Activated naive CD8-positive, alpha-beta T cell (primary cell): ENCODE results near the gene ACOT8.

ENCODE experiments used
- H3K27ac Mint-ChIP-seq: one replicate; pipeline ENCODE4 v1.8.0; 2021; ENCODE audit warnings: mixed read lengths
- H3K27me3 Mint-ChIP-seq: one replicate; pipeline ENCODE4 v1.8.0; 2021; ENCODE audit warnings: mixed read lengths
- H3K36me3 Mint-ChIP-seq: one replicate; pipeline ENCODE4 v1.8.0; 2021; ENCODE audit warnings: mixed read lengths
- H3K4me1 Mint-ChIP-seq: one replicate; pipeline ENCODE4 v1.8.0; 2021; ENCODE audit warnings: low read depth, mixed read lengths
- H3K4me3 Mint-ChIP-seq: one replicate; pipeline ENCODE4 v1.8.0; 2021; ENCODE audit warnings: mild to moderate bottlenecking, mixed read lengths
- H3K9me3 Mint-ChIP-seq: one replicate; pipeline ENCODE4 v1.8.0; 2021; ENCODE audit warnings: low read depth, mixed read lengths

ACOT8 gene

DNA sequence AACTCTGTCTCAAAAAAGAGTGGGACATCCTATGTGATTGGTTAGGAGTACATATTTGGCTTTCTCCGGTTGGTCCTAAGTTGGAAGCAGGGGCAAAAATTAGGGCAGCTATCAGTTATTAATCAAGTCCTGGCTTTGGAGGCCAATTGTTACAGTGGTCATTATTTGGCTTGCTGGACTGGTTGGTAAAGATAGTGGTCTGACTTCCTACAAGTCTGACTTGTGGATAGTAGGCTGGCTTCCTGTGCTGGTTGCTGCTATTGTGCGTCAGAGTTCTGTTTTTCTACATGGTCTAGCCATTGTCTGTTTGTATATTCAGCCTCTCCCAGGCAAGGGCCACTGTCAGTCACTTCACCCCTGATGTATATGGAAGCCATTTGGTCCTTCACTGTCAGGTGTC lies 7.0 kb downstream of the ACOT8 start:
- Mint-ChIP-seq H3K27me3 (no peaks in the 10 kb centered on the region), H3K4me1 (peaks cover 18% of the 10 kb centered on the region), H3K36me3 (peaks cover 7% of the 10 kb centered on the region), H3K27ac (peak overlapping the region; percentile 10), H3K4me3 (no peak overlapping the region), H3K9me3 (no peaks in the 10 kb centered on the region)

DNA sequence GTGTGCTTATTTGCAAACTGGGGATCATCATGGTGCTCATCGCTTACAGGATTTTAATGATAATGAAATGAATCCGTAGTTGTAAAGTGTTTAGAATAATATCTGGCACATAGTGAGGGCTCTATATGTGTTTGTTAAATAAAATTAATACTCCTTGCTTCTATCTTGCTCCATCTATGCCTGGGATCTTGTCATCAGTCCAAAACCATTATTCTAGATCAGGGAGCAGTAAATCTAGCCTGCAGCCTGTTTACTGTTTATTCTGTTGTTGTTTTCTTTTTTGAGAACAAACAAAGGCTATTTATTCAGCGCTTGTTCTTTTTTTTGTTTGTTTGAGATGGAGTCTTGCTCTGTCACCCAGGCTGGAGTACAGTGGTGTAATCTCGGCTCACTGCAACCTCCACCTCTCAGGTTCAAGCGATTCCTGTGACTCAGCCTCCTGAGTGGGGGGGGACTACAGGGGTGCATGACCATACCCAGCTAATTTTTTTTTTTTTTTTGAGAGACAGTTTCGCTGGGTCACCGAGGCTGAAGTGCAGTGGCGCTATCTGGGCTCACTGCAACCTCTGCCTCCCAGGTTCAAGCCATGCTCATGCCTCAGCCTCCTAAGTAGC lies 8.1 kb downstream of the ACOT8 start:
- H3K4me3 Mint-ChIP-seq = no peak overlapping the region
- H3K4me1 Mint-ChIP-seq = peaks cover 10% of the 10 kb centered on the region
- H3K9me3 Mint-ChIP-seq = no peaks in the 10 kb centered on the region
- no peaks in the 10 kb centered on the region for H3K27me3 Mint-ChIP-seq
- peaks cover 7% of the 10 kb centered on the region for H3K36me3 Mint-ChIP-seq
- no peak overlapping the region for H3K27ac Mint-ChIP-seq

DNA sequence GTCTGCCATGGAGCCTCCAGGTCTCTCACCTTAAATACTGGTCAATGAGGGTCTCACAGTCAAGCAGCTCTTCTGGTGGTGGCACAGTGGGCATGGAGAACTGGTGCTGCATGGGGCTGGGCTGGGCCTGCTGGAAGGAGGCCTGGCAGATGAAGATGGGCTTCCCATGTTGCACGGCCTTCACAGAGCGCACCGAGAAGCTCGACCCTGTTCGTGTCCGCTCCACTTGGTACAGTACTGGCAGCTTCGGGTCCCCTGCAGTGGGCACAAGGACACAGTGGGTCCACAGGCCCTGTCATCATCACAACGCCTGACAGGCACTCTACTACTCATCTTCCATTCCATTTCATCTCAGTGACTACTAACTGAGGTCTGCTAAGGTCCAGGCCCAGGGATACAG lies 8.8 kb downstream of the ACOT8 start:
- Mint-ChIP-seq H3K9me3 (no peaks in the 10 kb centered on the region), H3K27me3 (no peaks in the 10 kb centered on the region), H3K27ac (no peak overlapping the region), H3K36me3 (peaks cover 7% of the 10 kb centered on the region), H3K4me1 (peaks cover 3% of the 10 kb centered on the region), H3K4me3 (no peak overlapping the region)

DNA sequence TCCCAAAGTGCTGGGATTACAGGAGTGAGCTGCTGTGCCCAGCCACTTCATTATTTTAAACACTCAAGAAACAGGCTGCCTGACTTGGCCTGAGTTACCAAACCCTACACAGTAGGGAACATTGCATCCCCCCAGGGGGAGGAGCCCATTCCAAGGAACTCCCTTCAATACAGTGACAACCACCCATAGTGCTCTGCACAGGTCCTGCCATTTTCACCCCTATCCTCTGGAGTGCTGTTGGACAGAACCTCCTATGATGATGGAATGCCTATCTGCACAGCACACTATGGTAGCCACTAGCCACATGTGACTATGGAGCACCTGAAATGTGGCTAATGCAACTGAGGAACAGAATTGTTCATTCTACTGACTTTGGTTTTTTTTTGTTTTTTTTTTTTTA lies 11.7 kb downstream of the ACOT8 start:
- Mint-ChIP-seq H3K4me3 (no peak overlapping the region), H3K27ac (no peak overlapping the region), H3K9me3 (no peaks in the 10 kb centered on the region), H3K27me3 (no peaks in the 10 kb centered on the region), H3K36me3 (peaks cover 2% of the 10 kb centered on the region), H3K4me1 (peaks cover 2% of the 10 kb centered on the region)

DNA sequence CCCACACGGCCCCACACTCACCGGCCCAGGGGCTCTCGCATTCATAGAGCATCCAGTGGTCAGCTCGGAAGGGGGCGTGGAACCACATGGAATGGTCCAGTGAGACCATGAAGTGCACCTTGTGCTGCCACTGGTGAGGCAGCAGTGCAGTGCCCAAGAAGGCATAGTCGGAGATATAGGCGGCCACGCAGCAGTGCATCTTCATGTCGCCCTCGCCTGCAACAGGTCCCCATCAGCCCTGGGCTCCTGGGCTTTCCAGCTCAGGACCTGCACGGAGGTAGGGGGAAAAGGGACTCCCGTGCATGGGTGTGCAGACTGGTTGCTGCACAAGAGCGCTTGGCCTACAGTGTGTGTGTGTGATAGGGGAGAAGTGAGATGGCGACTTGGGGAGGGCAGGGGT lies 13.7 kb downstream of the ACOT8 start:
- H3K36me3 Mint-ChIP-seq = no peaks in the 10 kb centered on the region
- H3K27me3 Mint-ChIP-seq = no peaks in the 10 kb centered on the region
- no peak overlapping the region for H3K27ac Mint-ChIP-seq

DNA sequence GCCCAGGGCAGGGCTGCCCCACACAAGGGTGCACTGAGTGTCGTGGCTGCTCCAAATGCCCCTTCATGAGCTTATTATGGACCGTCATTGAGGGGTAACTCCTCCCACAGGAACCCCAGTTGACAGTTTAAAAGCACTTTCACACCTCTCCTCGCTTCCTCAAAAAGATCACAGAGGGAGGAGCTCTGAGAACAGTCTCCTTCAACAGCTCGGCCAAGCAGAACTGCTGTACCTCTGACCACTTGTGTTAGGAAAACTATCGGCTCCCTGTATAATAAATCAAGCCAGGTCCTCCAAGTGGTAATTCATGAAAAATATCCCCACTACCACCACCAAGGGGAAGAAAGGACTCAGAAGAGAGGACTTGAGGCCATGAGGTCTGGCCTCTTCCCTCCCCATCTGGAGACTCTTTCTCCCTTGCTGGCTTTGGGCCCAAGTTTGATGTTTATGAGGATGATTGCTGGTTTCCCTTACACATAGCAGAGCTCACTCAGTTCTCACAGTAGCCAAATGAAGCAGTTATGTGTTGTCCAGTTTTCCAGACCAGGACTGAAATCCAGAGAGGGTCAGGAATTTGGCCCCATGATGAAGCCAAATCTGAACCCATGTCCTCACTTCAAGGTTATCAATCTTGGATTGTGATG lies 14.9 kb downstream of the ACOT8 start:
- Mint-ChIP-seq H3K9me3 (no peaks in the 10 kb centered on the region), H3K4me3 (no peak overlapping the region), H3K4me1 (no peaks in the 10 kb centered on the region), H3K36me3 (no peaks in the 10 kb centered on the region), H3K27me3 (no peaks in the 10 kb centered on the region), H3K27ac (no peak overlapping the region)

More for the DNA sequence above, 13.7 kb downstream of the ACOT8 start:
- Mint-ChIP-seq H3K9me3 (no peaks in the 10 kb centered on the region), H3K4me3 (no peak overlapping the region), H3K4me1 (no peaks in the 10 kb centered on the region)

DNA sequence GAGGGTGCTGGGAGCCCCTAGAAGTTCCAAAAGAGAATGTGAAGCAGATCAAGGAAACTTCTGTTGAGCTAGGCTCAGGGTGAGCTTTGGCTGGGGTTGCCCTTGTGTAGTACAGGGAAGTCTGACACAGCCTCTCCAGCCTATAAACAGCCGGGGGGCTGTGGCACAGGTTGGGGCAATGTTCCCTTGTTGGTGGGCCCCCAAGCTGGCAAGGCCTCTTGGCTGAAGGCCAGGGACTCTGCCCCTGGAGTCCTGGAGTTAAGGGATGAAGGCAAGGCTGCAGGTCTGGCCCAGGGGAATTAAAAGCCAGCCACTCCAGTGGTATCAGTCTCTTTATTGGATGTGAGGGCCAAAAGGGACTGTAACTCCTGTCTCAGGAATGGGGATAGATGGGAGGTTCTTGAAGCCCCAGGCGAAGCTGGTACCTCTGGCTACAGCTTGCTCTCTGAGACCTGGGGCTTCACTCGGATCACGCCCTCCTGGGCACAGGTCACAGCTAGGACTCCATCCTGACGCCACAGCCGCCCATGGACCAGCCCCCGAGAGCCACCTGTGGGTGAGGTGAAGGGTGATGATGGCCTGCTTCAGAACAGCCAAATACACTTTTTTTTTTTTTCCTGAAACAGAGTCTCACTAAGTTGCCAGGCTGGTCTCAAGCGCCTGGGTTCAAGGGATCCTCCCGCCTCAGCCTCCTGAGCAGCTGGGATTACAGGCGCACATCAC lies 15.6 kb downstream of the ACOT8 start:
- Mint-ChIP-seq H3K4me3 (no peak overlapping the region), H3K27ac (no peak overlapping the region), H3K36me3 (no peaks in the 10 kb centered on the region), H3K4me1 (no peaks in the 10 kb centered on the region), H3K27me3 (no peaks in the 10 kb centered on the region), H3K9me3 (no peaks in the 10 kb centered on the region)

DNA sequence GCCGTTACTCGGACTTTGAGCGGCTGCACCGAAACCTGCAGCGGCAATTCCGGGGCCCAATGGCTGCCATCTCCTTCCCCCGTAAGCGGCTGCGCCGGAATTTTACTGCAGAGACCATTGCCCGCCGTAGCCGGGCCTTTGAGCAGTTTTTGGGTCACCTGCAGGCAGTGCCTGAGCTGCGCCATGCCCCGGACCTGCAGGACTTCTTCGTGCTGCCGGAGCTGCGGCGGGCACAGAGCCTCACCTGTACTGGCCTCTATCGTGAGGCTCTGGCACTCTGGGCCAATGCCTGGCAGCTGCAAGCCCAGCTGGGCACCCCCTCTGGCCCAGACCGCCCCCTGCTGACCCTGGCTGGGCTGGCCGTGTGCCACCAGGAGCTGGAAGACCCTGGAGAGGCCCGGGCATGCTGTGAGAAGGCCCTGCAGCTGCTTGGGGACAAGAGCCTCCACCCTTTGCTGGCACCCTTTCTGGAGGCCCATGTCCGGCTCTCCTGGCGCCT lies 16.4 kb downstream of the ACOT8 start:
- no peaks in the 10 kb centered on the region for H3K36me3 Mint-ChIP-seq
- H3K4me1 Mint-ChIP-seq = no peaks in the 10 kb centered on the region
- no peak overlapping the region for H3K4me3 Mint-ChIP-seq
- H3K9me3 Mint-ChIP-seq = no peaks in the 10 kb centered on the region
- no peak overlapping the region for H3K27ac Mint-ChIP-seq
- H3K27me3 Mint-ChIP-seq = no peaks in the 10 kb centered on the region

DNA sequence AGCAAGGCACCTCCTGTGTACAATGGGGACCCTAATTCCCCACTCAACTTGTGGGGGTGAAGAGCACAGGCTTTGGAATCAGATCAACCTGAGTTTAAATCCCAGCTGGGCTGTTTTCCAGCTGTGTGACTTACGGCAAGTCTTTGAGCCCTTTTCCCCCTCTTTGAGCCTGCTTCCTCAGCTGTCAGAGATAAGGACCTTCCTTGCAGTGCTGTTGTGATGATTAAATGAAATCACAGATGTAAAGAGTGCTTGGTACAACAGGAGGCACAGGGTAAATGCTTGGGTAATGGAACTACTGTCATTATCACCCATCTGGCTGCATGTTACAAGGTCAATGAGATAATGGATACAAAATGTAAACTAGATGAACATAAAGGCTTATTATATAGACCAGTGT lies 20.4 kb downstream of the ACOT8 start:
- no peaks in the 10 kb centered on the region for H3K36me3 Mint-ChIP-seq
- H3K4me1 Mint-ChIP-seq = peaks cover 10% of the 10 kb centered on the region
- H3K27ac Mint-ChIP-seq = no peak overlapping the region
- no peaks in the 10 kb centered on the region for H3K27me3 Mint-ChIP-seq
- no peaks in the 10 kb centered on the region for H3K9me3 Mint-ChIP-seq
- H3K4me3 Mint-ChIP-seq = no peak overlapping the region

DNA sequence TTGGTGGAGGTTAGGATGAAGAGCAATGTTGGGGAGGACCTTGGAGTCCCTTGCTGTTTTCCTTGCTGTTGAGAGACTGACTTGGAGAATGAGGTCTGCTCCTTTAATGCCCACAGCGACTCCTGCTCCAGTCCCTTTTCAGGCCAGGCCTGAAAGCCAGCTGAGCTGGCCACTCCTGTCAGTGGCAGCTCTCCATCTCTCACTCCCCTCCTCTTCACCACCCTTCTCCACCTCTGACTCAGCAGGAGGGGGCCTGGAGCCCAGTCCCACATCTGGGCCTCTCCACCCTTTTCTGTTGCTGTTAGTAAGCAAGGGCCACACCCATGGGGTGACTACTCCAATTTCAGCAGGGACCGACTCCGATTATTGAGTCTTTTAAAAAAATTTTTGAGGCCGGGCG lies 21.4 kb downstream of the ACOT8 start:
- Mint-ChIP-seq H3K4me1 (peaks cover 10% of the 10 kb centered on the region), H3K27me3 (no peaks in the 10 kb centered on the region), H3K9me3 (no peaks in the 10 kb centered on the region), H3K4me3 (no peak overlapping the region), H3K27ac (no peak overlapping the region), H3K36me3 (no peaks in the 10 kb centered on the region)

DNA sequence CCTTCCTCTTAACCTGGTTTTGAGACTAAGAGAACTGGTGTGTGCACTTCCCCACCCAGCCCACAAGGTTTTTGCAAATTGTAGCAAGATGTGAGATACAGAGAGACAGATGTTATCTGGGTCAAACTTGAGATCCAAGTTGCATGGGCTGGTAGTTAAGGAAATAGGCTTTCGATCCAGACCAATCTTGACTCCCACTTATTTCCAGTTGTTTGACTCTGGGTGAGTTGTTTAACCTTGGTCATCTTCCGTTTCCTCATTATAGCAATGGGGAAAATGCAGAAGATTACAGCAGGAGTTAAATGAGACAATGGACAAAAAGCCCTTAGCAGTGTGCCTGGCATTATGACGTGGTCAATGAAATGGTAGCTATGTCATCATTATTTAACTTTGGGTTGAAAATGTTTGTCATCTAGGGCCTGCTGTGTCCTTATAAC lies 21.8 kb downstream of the ACOT8 start:
- Mint-ChIP-seq H3K4me3 (peak overlapping the region; percentile 40), H3K36me3 (no peaks in the 10 kb centered on the region), H3K27me3 (no peaks in the 10 kb centered on the region)

DNA sequence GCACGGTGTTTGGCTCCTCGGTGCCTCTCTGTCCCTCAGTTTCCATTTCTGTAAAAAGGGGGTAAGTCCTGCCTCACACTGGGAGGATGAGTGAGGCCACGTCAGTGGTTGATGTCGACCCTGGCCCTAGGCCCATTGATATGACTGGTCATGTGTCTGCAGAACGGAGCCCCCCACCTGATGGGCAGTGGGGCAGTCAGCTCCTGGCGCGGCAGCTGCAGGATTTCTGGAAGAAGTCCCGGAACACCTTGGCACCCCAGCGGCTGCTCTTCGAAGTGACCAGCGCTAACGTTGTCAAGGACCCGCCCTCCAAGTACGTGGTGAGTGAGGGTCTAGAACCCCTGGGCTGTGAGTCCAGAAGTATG lies 22.4 kb downstream of the ACOT8 start:
- Mint-ChIP-seq H3K36me3 (no peaks in the 10 kb centered on the region), H3K4me3 (peak overlapping the region; percentile 68), H3K9me3 (no peaks in the 10 kb centered on the region), H3K4me1 (peaks cover 10% of the 10 kb centered on the region), H3K27me3 (no peaks in the 10 kb centered on the region), H3K27ac (no peak overlapping the region)

More for the DNA sequence above, 21.8 kb downstream of the ACOT8 start:
- H3K27ac Mint-ChIP-seq = no peak overlapping the region
- no peaks in the 10 kb centered on the region for H3K9me3 Mint-ChIP-seq
- peaks cover 10% of the 10 kb centered on the region for H3K4me1 Mint-ChIP-seq

DNA sequence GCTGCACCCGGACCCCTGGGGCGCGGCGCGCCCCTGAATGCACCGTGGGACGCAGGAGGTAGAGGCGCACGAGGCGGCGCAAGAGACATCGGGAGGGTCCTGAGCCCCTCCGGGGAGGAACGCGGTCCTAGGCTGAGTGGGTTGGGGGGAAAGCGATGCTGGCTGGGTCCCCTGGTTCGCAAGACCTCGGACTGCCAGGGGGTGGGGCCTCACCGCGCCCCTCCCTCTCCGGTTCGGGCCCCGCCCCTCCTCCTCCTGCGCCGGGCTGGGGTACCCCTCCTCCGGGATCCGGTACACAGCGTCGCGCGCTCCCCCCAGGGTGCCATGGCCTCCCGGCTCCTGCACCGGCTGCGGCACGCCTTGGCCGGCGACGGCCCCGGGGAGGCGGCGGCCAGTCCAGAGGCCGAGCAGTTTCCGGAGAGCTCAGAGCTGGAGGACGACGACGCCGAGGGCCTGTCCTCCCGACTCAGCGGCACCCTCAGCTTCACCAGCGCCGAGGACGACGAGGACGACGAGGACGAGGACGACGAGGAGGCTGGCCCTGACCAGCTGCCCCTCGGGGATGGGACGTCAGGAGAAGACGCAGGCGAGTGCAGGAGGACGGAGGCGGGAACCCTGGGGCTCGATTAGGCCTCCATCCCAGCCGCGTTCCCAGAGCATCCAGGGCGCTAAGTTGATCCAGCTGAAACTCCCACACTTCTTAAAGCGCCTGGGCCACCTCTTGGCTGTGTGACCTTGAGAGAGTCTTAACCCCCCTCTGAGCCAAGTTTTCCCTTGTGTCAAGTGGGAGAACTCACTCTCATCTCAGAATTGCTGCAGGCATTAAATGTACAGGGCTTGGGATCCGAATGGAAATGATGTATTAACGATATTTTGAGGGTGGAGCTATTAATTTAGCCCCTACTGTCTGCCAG lies 23.1 kb downstream of the ACOT8 start:
- no peaks in the 10 kb centered on the region for H3K27me3 Mint-ChIP-seq
- no peaks in the 10 kb centered on the region for H3K9me3 Mint-ChIP-seq
- H3K4me3 Mint-ChIP-seq = peak overlapping the region; percentile 68
- H3K27ac Mint-ChIP-seq = no peak overlapping the region
- H3K4me1 Mint-ChIP-seq = peaks cover 10% of the 10 kb centered on the region
- no peaks in the 10 kb centered on the region for H3K36me3 Mint-ChIP-seq

DNA sequence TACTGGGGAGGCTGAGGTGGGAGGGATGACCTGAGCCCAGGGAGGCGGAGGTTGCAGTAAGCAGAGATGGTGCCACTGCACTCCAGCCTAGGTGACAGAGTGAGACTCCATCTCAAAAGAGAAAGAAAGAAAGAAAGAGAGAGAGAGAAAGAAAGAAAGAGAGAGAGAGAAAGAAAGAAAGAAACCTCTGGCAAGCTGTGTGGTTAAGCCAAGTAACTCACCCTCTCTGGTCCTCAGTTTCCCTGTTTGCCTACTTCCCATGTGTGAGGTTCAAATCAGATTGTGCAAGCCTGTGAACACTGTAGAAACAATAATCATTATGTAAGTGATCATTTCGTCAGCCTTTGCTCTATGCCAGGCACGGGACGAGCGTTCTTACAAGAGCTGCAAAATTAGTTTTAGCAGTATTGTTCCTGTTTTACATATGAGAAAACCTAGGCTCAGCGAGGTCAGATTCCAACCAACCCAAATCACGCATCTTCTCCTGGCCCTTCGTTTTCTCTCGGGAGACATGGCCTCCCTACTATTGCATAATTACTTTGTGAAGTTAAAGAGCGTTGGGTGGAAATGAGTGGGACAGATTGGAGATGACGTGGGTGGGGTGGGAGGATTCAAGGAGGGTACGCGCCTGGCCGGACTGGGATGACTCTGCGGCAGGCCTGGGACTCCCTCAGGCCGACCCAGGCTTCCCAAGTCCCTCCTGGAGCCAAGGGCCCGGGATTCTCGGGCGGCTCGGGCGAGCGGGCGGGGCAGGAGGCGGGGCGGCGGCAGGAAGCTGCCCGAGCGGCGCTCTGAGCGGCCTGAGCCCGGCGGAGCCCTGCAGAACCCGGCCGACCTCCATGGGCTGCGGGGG lies 23.9 kb downstream of the ACOT8 start, which contains the start of gene SNX21:
Gene SNX21 (plus strand): TSS at position 770 of the 853 bp plus-strand sequence. CDS start 121 bp downstream, outside the sequence.
- Mint-ChIP-seq H3K36me3 (no peaks in the 10 kb centered on the region), H3K9me3 (no peaks in the 10 kb centered on the region), H3K27me3 (no peaks in the 10 kb centered on the region), H3K27ac (peak within 1 kb of the TSS; percentile 78), H3K4me3 (peak within 1 kb of the TSS; percentile 91), H3K4me1 (peaks cover 10% of the 10 kb centered on the region)
